ENCODE results near the gene RIPPLY3. TPM values are rescaled to one million over a fixed set of nuclear protein-coding genes. Genes with fewer than 3 reads are reported as not detected.
A peak's percentile ranks its signal among the peaks of the same experiment; 100 is the strongest.
"Not testable (repeated sequence)": the region's sequence is repeated elsewhere in the genome, so short reads cannot be mapped to it uniquely, and the experiment has no call there.

Gene RIPPLY3
- polyA plus RNA-seq, 5 donors: 1.4 to 2.9 (median 1.9) TPM

GRCh38 chr21:37008724-37009123 is 2.2 kb downstream of the RIPPLY3 start:
- DNase-seq: peak; percentile 40 to 59

GRCh38 chr21:37009740-37010341 is 3.3 kb downstream of the RIPPLY3 start:
- peak; percentile 75 to 77 for DNase-seq

GRCh38 chr21:37017951-37018679 is 11.6 kb downstream of the RIPPLY3 start:
- DNase-seq: no peak

- no peak for DNase-seq
These were observed 20.0 kb downstream of the RIPPLY3 start for GRCh38 chr21:37026499-37026898.

- DNase-seq: no peak
These were observed 22.1 kb downstream of the RIPPLY3 start for GRCh38 chr21:37028570-37028969.

- no peak for DNase-seq
These were observed 24.4 kb downstream of the RIPPLY3 start for GRCh38 chr21:37030864-37031263.

GRCh38 chr21:37032293-37032692 is 25.8 kb downstream of the RIPPLY3 start:
- no peak for DNase-seq

- DNase-seq: no peak
These were observed 26.5 kb downstream of the RIPPLY3 start for GRCh38 chr21:37032877-37033471.

- DNase-seq: not testable (repeated sequence)
These were observed 27.9 kb downstream of the RIPPLY3 start for GRCh38 chr21:37034394-37034793.

- DNase-seq: no peak
These were observed 29.7 kb downstream of the RIPPLY3 start for GRCh38 chr21:37036177-37036576.

GRCh38 chr21:37039411-37040075 is 33.0 kb downstream of the RIPPLY3 start:
- DNase-seq: no peak

- DNase-seq: no peak
These were observed 33.7 kb downstream of the RIPPLY3 start for GRCh38 chr21:37040212-37040611.

- no peak for DNase-seq
These were observed 35.3 kb downstream of the RIPPLY3 start for GRCh38 chr21:37041706-37042271.

GRCh38 chr21:37043818-37044217 is 37.3 kb downstream of the RIPPLY3 start:
- DNase-seq: no peak

- DNase-seq: no peak
These were observed 38.1 kb downstream of the RIPPLY3 start for GRCh38 chr21:37044643-37045042.

- no peak for DNase-seq
These were observed 38.6 kb downstream of the RIPPLY3 start for GRCh38 chr21:37045149-37045548.

GRCh38 chr21:37045556-37045955 is 39.1 kb downstream of the RIPPLY3 start:
- no peak for DNase-seq

- DNase-seq: no peak
These were observed 40.6 kb downstream of the RIPPLY3 start for GRCh38 chr21:37047079-37047478.

GRCh38 chr21:37049741-37050140 is 43.2 kb downstream of the RIPPLY3 start:
- DNase-seq: not testable (repeated sequence)

GRCh38 chr21:37055271-37055855 is 48.9 kb downstream of the RIPPLY3 start:
- DNase-seq: no peak

GRCh38 chr21:37057614-37058013 is 51.1 kb downstream of the RIPPLY3 start:
- no peak for DNase-seq

- no peak for DNase-seq
These were observed 51.8 kb downstream of the RIPPLY3 start for GRCh38 chr21:37058261-37058660.
